Natural killer cell (primary cell): ENCODE results near the gene SLC6A1. TPM values are rescaled to one million over a fixed set of nuclear protein-coding genes. Genes with fewer than 3 reads are reported as not detected.

ENCODE experiments used
- ATAC-seq, 3 donors: fragments of 150-1000 bp in 2 of 3; fragments of 200-7000 bp in 1 of 3; cut with Tn5 transposase; 1 replicate in 1 of 3; 2 replicates in 2 of 3; pipeline ENCODE4 v1.10.0; 2021; ENCODE audit warnings: mild to moderate bottlenecking in 2 of 3, moderate library complexity in 2 of 3
- DNase-seq, 2 donors: peaks; one replicate each; pipeline versions ENCODE4 v3.0.0 to v3.0.0-alpha.2; 2013 to 2021; ENCODE audit warnings: mixed read lengths in 1 of 2
- H3K27ac ChIP-seq: one replicate; pipeline ENCODE4 v1.5.1; 2013; ENCODE audit warnings: mild to moderate bottlenecking, low read length
- H3K27me3 ChIP-seq: one replicate; pipeline ENCODE4 v1.6.1; 2013; ENCODE audit warnings: low read length; ENCODE audit not compliant: control insufficient read depth, insufficient read depth
- H3K36me3 ChIP-seq: one replicate; pipeline ENCODE4 v1.6.1; 2013; ENCODE audit warnings: low read length; ENCODE audit not compliant: control insufficient read depth, insufficient read depth
- H3K4me1 ChIP-seq: one replicate; pipeline ENCODE4 v1.6.1; 2013; ENCODE audit warnings: low read length; ENCODE audit not compliant: control insufficient read depth, insufficient read depth
- H3K4me3 ChIP-seq: one replicate; pipeline ENCODE4 v1.5.1; 2013; ENCODE audit warnings: low read length
- H3K9me3 ChIP-seq: one replicate; pipeline ENCODE4 v1.6.1; 2013; ENCODE audit warnings: low read length; ENCODE audit not compliant: control insufficient read depth, insufficient read depth
- H3K27ac Mint-ChIP-seq, 2 donors: one replicate each; pipeline ENCODE4 v1.8.0; 2022; ENCODE audit warnings: mild to moderate bottlenecking in 2 of 2, mixed read lengths in 2 of 2, moderate library complexity in 1 of 2
- H3K27me3 Mint-ChIP-seq, 2 donors: one replicate each; pipeline ENCODE4 v1.8.0; 2022; ENCODE audit warnings: low read depth in 2 of 2, mixed read lengths in 2 of 2
- H3K36me3 Mint-ChIP-seq: one replicate; pipeline ENCODE4 v1.8.0; 2022; ENCODE audit warnings: mixed read lengths
- H3K4me1 Mint-ChIP-seq, 2 donors: one replicate each; pipeline ENCODE4 v1.8.0; 2022; ENCODE audit warnings: mixed read lengths in 2 of 2
- H3K4me3 Mint-ChIP-seq: one replicate; pipeline ENCODE4 v1.8.0; 2022; ENCODE audit warnings: mild to moderate bottlenecking, moderate library complexity, mixed read lengths
- H3K9me3 Mint-ChIP-seq, 2 donors: one replicate each; pipeline ENCODE4 v1.8.0; 2022; ENCODE audit warnings: mixed read lengths in 2 of 2
- CTCF ChIP-seq: fragments of 200-600 bp; IDR thresholded peaks from one replicate; pipeline ENCODE4 v1.8.0; 2022; ENCODE audit warnings: antibody characterized with exemption
- WGBS: methylation state at CpG from one replicate; pipeline ENCODE4 v1.1.7; 2013; ENCODE audit warnings: missing lambda C conversion rate; ENCODE audit not compliant: insufficient coverage; 5-methylcytosine and 5-hydroxymethylcytosine counted together
- intact Hi-C: fragments of 100-400 bp; cut with micrococcal nuclease; formaldehyde crosslinking; loops from one replicate; pipeline ENCODE4 v1.14.2; 2022
- total RNA-seq, 4 donors: library from RNA; stranded (reverse); fragments of 120-200 nt in 1 of 4; gene quantifications; one replicate each; pipeline versions ENCODE4 v1.2.3 to v1.2.4, GENCODE V29; 2013 to 2022

Gene SLC6A1
- total RNA-seq, 3 donors from 2014 or later (not counting 1 experiment from before 2014, with no cell fraction given): not detected

GRCh38 chr3:11076711-11077110 lies 84.2 kb downstream of the SLC6A1 start:
- intact Hi-C loops: no loop called here
- Histone ChIP-seq H3K27ac (no peak overlapping the region), H3K4me3 (no peak overlapping the region), H3K9me3 (no peaks in the 10 kb centered on the region), H3K36me3 (no peaks in the 10 kb centered on the region), H3K4me1 (no peaks in the 10 kb centered on the region), H3K27me3 (no peaks in the 10 kb centered on the region)
- DNase-seq (no peak), ATAC-seq (no peak)
- no peak for TF ChIP-seq CTCF
- H3K9me3 Mint-ChIP-seq: no peaks in the 10 kb centered on the region
- H3K36me3 Mint-ChIP-seq: no peaks in the 10 kb centered on the region
- 77% methylated on average over 6 of the region's 6 CpGs for WGBS
- no peaks in the 10 kb centered on the region for H3K4me1 Mint-ChIP-seq
- H3K4me3 Mint-ChIP-seq: no peak overlapping the region
- peaks cover 12 to 22% of the 10 kb centered on the region in 2 donors for H3K27me3 Mint-ChIP-seq
- no peak overlapping the region for H3K27ac Mint-ChIP-seq

- ATAC-seq (no peak), DNase-seq (no peak)
- Histone ChIP-seq H3K27me3 (no peaks in the 10 kb centered on the region), H3K4me3 (no peak overlapping the region), H3K36me3 (no peaks in the 10 kb centered on the region), H3K4me1 (no peaks in the 10 kb centered on the region), H3K9me3 (no peaks in the 10 kb centered on the region), H3K27ac (no peak overlapping the region)
- H3K27me3 Mint-ChIP-seq: peaks cover 12 to 22% of the 10 kb centered on the region in 2 donors
- no peak for TF ChIP-seq CTCF
- intact Hi-C loops: no loop called here
- WGBS: 100% methylated on average over 1 of the region's 2 CpGs
- no peaks in the 10 kb centered on the region for H3K9me3 Mint-ChIP-seq
- H3K4me3 Mint-ChIP-seq: no peak overlapping the region
- H3K36me3 Mint-ChIP-seq: no peaks in the 10 kb centered on the region
- H3K4me1 Mint-ChIP-seq: no peaks in the 10 kb centered on the region
- no peak overlapping the region for H3K27ac Mint-ChIP-seq
These were observed 84.9 kb downstream of the SLC6A1 start for GRCh38 chr3:11077466-11077865.

GRCh38 chr3:11078826-11079515 lies 86.4 kb downstream of the SLC6A1 start:
- H3K36me3 ChIP-seq: no peaks in the 10 kb centered on the region
- DNase-seq: no peak
- intact Hi-C loops: no loop called here
- Mint-ChIP-seq H3K4me1 (no peaks in the 10 kb centered on the region), H3K4me3 (no peak overlapping the region), H3K36me3 (no peaks in the 10 kb centered on the region), H3K27ac (no peak overlapping the region), H3K27me3 (peaks cover 12 to 15% of the 10 kb centered on the region in 2 donors), H3K9me3 (no peaks in the 10 kb centered on the region)
- H3K27ac ChIP-seq: no peak overlapping the region
- ATAC-seq: no peak
- 41% methylated on average over 4 of the region's 5 CpGs for WGBS
- no peaks in the 10 kb centered on the region for H3K4me1 ChIP-seq
- H3K9me3 ChIP-seq: no peaks in the 10 kb centered on the region
- no peak for TF ChIP-seq CTCF
- H3K4me3 ChIP-seq: no peak overlapping the region
- H3K27me3 ChIP-seq: no peaks in the 10 kb centered on the region

- Histone ChIP-seq H3K9me3 (no peaks in the 10 kb centered on the region), H3K27me3 (no peaks in the 10 kb centered on the region), H3K4me3 (no peak overlapping the region), H3K4me1 (no peaks in the 10 kb centered on the region), H3K27ac (no peak overlapping the region), H3K36me3 (no peaks in the 10 kb centered on the region)
- H3K9me3 Mint-ChIP-seq: no peaks in the 10 kb centered on the region
- no peaks in the 10 kb centered on the region for H3K4me1 Mint-ChIP-seq
- intact Hi-C loops: no loop called here
- DNase-seq: no peak
- peaks cover 4 to 6% of the 10 kb centered on the region in 2 donors for H3K27me3 Mint-ChIP-seq
- no peak for ATAC-seq
- WGBS: 95% methylated on average over 5 of the region's 5 CpGs
- no peak overlapping the region for H3K4me3 Mint-ChIP-seq
- no peak for TF ChIP-seq CTCF
- H3K27ac Mint-ChIP-seq: no peak overlapping the region
- H3K36me3 Mint-ChIP-seq: no peaks in the 10 kb centered on the region
These were observed 87.9 kb downstream of the SLC6A1 start for GRCh38 chr3:11080492-11080891.
